ENCODE results near the gene ZDHHC18. TPM values are rescaled to one million over a fixed set of nuclear protein-coding genes. Genes with fewer than 3 reads are reported as not detected.

Gene ZDHHC18
- total and polyA plus RNA-seq, 2 donors (not counting 1 experiment from before 2014, with no cell fraction given): 6.3 to 16.9 TPM

- Histone ChIP-seq H2AFZ (ENCODE audit: low read length) (peak within 1 kb of the TSS; percentile 96), H3K4me3 (replicated peaks in 1 of 4; ENCODE audit: control extremely low read depth in 1 of 4, insufficient read depth in 1 of 4, low read depth in 3 of 4, low read length in 4 of 4) (peak within 1 kb of the TSS; percentile 72 to 98 (median 90)), H4K20me1 (ENCODE audit: control insufficient read depth, extremely low read depth, insufficient read depth, low read length) (no peaks in the 10 kb centered on the region), H3K27me3 (ENCODE audit: control insufficient read depth, insufficient read depth, low read length) (no peaks in the 10 kb centered on the region), H3K36me3 (ENCODE audit: control insufficient read depth, insufficient read depth, low read length) (peaks cover 16% of the 10 kb centered on the region), H3K9ac (ENCODE audit: insufficient read depth, low read length) (peak within 1 kb of the TSS; percentile 98), H3K9me3 (ENCODE audit: control insufficient read depth, insufficient read depth, low read depth, low read length) (no peaks in the 10 kb centered on the region), H3K27ac (ENCODE audit: insufficient read depth, low read length) (peak within 1 kb of the TSS; percentile 92), H3K79me2 (ENCODE audit: control insufficient read depth, insufficient read depth, low read length) (peaks cover 18% of the 10 kb centered on the region), H3K4me2 (ENCODE audit: extremely low read depth, insufficient read depth, low read length) (peak within 1 kb of the TSS; percentile 97), H3K4me1 (ENCODE audit: control insufficient read depth, extremely low read depth, insufficient read depth, low read length) (peaks cover 10% of the 10 kb centered on the region)
- TF ChIP-seq CTCF (conservative IDR thresholded peaks at IDR 0.05 in 1 of 2, IDR thresholded peaks at IDR 0.05 in 1 of 2; ENCODE audit: low read depth in 1 of 2, low read length in 2 of 2) (no peak), EZH2 (IDR thresholded peaks at IDR 0.05; ENCODE audit: low read length, missing control alignments) (no peak)
- peak; percentile 76 to 78 for DNase-seq (ENCODE audit: low read depth in 2 of 2)
Measured at GRCh38 chr1:26889551-26890466, 63.3 kb downstream of the ZDHHC18 start, which contains the start of gene GPN2. GPN2 (minus strand) TSS chr1:26890283; CDS start chr1:26890096, 187 bp downstream.

- Histone ChIP-seq H3K36me3 (ENCODE audit: control insufficient read depth, insufficient read depth, low read length) (peaks cover 15% of the 10 kb centered on the region), H3K9me3 (ENCODE audit: control insufficient read depth, insufficient read depth, low read depth, low read length) (no peaks in the 10 kb centered on the region), H3K27ac (ENCODE audit: insufficient read depth, low read length) (peak overlapping the region; percentile 92), H4K20me1 (ENCODE audit: control insufficient read depth, extremely low read depth, insufficient read depth, low read length) (no peaks in the 10 kb centered on the region), H3K4me1 (ENCODE audit: control insufficient read depth, extremely low read depth, insufficient read depth, low read length) (peaks cover 10% of the 10 kb centered on the region), H3K4me2 (ENCODE audit: extremely low read depth, insufficient read depth, low read length) (peak overlapping the region; percentile 97), H3K9ac (ENCODE audit: insufficient read depth, low read length) (peak overlapping the region; percentile 98), H3K79me2 (ENCODE audit: control insufficient read depth, insufficient read depth, low read length) (peaks cover 18% of the 10 kb centered on the region), H3K27me3 (ENCODE audit: control insufficient read depth, insufficient read depth, low read length) (no peaks in the 10 kb centered on the region), H2AFZ (ENCODE audit: low read length) (peak overlapping the region; percentile 96), H3K4me3 (replicated peaks in 1 of 4; ENCODE audit: control extremely low read depth in 1 of 4, insufficient read depth in 1 of 4, low read depth in 3 of 4, low read length in 4 of 4) (peak overlapping the region; percentile 72 to 98 (median 90))
- DNase-seq (ENCODE audit: low read depth in 2 of 2): no peak
- TF ChIP-seq CTCF (conservative IDR thresholded peaks at IDR 0.05 in 1 of 2, IDR thresholded peaks at IDR 0.05 in 1 of 2; ENCODE audit: low read depth in 1 of 2, low read length in 2 of 2): no peak
- no peak for TF ChIP-seq EZH2 (IDR thresholded peaks at IDR 0.05; ENCODE audit: low read length, missing control alignments)
Measured at GRCh38 chr1:26890467-26890796, 63.9 kb downstream of the ZDHHC18 start.

- H3K9me3 ChIP-seq (ENCODE audit: control insufficient read depth, insufficient read depth, low read depth, low read length): no peaks in the 10 kb centered on the region
- no peak overlapping the region for H3K4me2 ChIP-seq (ENCODE audit: extremely low read depth, insufficient read depth, low read length)
- no peak for DNase-seq (ENCODE audit: low read depth in 2 of 2)
- peaks cover 18% of the 10 kb centered on the region for H3K79me2 ChIP-seq (ENCODE audit: control insufficient read depth, insufficient read depth, low read length)
- no peak overlapping the region for H3K4me3 ChIP-seq (replicated peaks in 1 of 4; ENCODE audit: control extremely low read depth in 1 of 4, insufficient read depth in 1 of 4, low read depth in 3 of 4, low read length in 4 of 4)
- no peaks in the 10 kb centered on the region for H3K27me3 ChIP-seq (ENCODE audit: control insufficient read depth, insufficient read depth, low read length)
- peaks cover 11% of the 10 kb centered on the region for H3K36me3 ChIP-seq (ENCODE audit: control insufficient read depth, insufficient read depth, low read length)
- TF ChIP-seq CTCF (conservative IDR thresholded peaks at IDR 0.05 in 1 of 2, IDR thresholded peaks at IDR 0.05 in 1 of 2; ENCODE audit: low read depth in 1 of 2, low read length in 2 of 2) (no peak), EZH2 (IDR thresholded peaks at IDR 0.05; ENCODE audit: low read length, missing control alignments) (no peak)
- no peaks in the 10 kb centered on the region for H4K20me1 ChIP-seq (ENCODE audit: control insufficient read depth, extremely low read depth, insufficient read depth, low read length)
- H3K9ac ChIP-seq (ENCODE audit: insufficient read depth, low read length): no peak overlapping the region
- H3K27ac ChIP-seq (ENCODE audit: insufficient read depth, low read length): no peak overlapping the region
- H2AFZ ChIP-seq (ENCODE audit: low read length): no peak overlapping the region
- peaks cover 6% of the 10 kb centered on the region for H3K4me1 ChIP-seq (ENCODE audit: control insufficient read depth, extremely low read depth, insufficient read depth, low read length)
Measured at GRCh38 chr1:26894263-26894662, 67.8 kb downstream of the ZDHHC18 start.
